SHP77 (cell line): ENCODE measurements around the gene GFOD2.
"Not testable (repeated sequence)": the region's sequence is repeated elsewhere in the genome, so short reads cannot be mapped to it uniquely, and the experiment has no call there.

Experiments
- DNase-seq, 2 experiments: peaks; one replicate each; lab custom pipeline; 2025; lab: John Stamatoyannopoulos, UW

The GFOD2 gene

DNA sequence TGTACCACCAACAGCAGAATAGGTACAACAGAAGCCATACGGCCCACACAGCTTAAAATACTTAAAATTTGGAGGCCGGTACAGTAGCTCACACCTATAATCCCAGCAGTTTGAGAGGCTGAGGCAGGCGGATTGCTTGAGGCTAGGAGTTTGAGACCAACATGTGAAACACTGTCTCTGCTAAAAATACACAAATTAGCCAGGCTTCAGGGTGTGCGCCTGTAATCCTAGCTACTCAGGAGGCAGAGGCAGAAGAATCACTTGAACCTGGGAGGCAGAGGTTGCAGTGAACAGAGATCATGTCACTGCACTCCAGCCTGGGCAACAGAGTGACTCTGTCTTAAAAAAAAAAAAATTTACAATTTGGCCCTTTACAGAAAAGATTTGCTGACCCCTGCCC is 17.0 kb downstream of the GFOD2 start:
- no peak for DNase-seq

GRCh38 chr16:67701420-67701819 is 17.7 kb downstream of the GFOD2 start:
- DNase-seq: no peak

DNA sequence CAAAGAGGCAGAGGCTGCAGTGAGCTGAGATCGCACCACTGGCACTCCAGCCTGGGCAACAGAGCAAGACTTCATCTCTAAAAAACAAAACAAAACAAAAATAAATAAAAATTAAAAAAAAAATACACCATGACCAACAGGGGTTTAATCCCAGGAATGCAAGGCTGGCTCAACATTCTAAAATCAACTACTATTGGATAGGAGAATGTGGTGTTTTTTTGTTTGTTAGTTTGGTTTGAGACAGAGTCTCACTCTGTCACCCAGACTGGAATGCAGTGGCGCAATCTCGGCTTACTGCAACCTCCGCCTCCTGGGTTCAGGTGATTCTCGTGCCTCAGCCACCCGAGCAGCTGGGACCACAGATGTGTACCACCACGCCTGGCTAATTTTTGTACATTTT is 19.9 kb downstream of the GFOD2 start:
- no peak for DNase-seq

GRCh38 chr16:67697422-67698185 is 21.5 kb downstream of the GFOD2 start:
- DNase-seq: no peak

GRCh38 chr16:67694611-67695010 is 24.5 kb downstream of the GFOD2 start:
- DNase-seq: no peak

- DNase-seq: not testable (repeated sequence)
These were observed 25.4 kb downstream of the GFOD2 start for GRCh38 chr16:67693517-67694285.

GRCh38 chr16:67685388-67686112 is 33.6 kb downstream of the GFOD2 start:
- DNase-seq: no peak

DNA sequence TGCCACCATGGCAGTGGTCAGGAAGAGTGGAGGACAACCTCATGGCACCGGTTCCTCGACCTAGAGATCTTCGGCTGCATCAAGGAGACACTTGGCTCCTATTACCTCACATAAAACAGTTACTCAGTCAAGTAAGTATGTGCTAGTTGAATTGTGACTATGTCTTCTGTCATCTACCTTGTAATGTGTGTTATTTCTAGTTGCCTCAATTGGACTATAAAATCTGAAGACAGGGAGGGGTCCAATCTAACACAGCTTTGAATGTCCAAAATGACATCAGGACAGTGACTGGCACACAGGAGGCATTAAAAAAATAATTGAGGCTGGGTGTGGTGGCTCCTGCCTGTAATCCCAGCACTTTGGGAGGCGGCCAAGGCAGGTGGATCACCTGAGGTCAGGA is 35.3 kb downstream of the GFOD2 start:
- DNase-seq: no peak

DNA sequence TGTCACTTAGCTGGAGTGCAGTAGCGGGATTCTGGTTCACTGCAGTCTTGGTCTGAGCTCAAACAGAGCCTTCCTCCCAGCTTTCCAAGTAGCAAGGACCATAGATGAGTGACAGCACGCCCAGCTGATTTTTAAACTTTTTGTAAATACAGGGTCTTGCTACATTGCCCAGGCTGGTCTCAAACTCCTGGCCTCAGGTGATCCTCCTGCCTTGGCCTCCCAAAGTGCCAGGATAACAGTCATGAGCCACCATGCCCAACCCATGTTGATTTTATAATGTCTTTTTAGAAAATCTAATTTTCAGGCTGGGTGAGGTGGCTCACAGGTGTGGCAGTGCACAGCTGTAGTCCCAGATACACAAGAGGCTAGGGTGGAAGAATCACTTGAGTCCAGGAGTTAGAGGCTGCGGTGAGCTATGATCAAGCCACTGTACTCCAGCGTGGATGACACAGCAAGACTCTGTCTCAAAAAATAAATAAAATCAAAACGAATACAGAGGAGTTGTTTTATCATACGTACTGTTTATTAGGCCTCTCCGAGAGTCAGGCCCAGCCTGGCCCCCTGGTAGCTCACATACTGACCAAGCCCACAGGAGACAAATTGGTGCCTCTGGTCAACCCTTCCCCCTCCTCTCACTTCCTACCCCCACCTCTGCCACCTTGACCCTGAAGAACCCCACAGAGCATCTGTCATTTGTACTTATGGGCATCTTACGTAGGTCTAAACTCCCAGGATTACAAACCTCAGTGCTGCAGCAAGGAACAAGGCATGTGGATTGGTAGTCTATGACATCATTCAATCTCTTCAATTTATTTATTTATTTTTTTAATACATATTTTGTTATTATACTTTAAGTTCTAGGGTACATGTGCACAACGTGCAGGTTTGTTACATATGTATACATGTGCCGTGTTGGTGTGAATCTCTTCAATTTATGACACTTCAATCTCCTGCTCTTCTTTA is 38.9 kb downstream of the GFOD2 start:
- DNase-seq: no peak

DNA sequence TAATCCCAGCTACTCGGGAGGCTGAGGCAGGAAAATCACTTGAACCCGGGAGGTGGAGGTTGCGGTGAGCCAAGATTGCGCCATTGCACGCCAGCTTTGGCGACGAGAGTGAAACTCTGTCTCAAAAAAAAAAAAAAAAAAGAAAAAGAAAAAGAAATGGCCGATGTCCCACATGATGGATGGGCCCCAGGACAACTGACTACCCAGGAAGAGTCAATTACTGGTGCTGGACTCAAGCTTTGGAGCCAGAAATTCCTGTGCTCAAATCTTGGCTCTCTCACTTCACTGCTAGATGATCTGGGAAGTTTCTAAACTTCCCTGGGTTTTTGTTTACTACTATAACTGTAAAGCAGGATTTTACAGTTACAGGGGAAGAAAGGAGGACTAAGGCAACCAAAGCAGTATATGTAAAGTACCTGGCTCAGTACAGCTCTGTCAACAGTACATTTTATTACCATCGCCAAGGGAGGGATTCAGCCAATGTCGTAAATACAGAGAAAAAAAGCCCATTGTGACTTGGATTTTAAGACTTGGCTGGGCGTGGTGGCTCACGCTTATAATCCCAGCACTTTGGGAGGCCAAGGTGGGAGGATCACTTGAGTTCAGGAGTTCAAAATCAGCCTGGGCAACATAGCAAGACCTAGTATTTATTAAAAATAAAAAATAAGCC is 40.6 kb downstream of the GFOD2 start:
- DNase-seq: no peak

DNA sequence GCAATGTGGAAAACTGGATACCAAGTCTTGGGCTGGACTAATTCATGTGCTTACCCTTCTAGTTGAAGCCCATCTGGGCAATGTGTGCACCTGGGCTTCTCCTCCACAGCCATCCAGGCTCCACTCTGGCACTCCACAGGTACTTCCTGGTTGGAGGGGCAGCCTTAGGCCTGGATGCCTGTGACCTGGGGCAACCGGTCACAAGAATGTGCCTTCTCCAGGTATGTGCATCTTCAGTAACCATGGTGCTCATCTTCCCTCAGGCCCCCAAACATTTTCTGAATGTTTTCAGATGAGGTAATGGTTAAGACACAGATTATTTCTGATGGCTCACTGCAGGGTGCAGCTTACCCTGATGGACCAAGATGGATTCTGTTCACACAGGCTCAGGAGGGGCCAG is 41.4 kb downstream of the GFOD2 start:
- no peak for DNase-seq

GRCh38 chr16:67676939-67677338 is 42.2 kb downstream of the GFOD2 start:
- no peak for DNase-seq

- DNase-seq: no peak
These were observed 42.6 kb downstream of the GFOD2 start for GRCh38 chr16:67676516-67676915.

GRCh38 chr16:67675999-67676398 is 43.1 kb downstream of the GFOD2 start:
- no peak for DNase-seq

GRCh38 chr16:67675579-67675935 is 43.6 kb downstream of the GFOD2 start:
- DNase-seq: no peak

DNA sequence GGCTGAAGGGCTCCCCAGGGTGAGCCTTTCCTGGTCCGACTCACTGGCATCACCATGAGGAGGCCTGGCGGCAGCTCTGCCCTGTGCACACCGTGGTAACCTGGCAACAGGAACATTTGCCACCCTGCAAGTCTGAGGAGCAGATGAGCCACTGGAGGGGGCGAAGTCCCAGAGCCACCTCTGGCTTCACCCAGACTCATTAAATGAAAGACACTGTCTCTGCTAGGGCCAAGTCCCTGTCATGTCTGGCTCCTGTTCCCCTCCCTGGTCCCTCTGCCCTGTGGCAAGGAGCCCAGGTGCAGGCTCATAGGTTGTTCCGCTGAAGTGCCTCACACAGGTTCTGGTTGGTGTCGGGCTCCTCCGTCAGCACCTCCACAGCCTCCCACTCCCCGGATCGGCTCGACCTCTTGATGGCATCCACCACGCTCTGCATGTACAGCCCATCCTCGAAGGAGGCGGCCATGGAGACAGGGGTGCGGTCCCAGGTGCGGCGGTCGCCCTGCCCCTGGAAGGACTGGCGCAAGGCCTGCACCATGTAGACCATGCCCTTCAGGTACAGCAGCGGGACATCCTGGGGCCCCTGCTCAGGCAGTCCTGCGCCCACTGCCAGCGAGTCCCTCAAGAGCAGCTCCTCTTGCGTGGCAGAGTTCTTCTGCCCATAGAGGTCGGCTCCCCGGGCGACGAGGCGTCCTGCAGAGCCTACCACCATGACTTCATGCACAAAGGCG is 44.1 kb downstream of the GFOD2 start:
- DNase-seq: no peak

DNA sequence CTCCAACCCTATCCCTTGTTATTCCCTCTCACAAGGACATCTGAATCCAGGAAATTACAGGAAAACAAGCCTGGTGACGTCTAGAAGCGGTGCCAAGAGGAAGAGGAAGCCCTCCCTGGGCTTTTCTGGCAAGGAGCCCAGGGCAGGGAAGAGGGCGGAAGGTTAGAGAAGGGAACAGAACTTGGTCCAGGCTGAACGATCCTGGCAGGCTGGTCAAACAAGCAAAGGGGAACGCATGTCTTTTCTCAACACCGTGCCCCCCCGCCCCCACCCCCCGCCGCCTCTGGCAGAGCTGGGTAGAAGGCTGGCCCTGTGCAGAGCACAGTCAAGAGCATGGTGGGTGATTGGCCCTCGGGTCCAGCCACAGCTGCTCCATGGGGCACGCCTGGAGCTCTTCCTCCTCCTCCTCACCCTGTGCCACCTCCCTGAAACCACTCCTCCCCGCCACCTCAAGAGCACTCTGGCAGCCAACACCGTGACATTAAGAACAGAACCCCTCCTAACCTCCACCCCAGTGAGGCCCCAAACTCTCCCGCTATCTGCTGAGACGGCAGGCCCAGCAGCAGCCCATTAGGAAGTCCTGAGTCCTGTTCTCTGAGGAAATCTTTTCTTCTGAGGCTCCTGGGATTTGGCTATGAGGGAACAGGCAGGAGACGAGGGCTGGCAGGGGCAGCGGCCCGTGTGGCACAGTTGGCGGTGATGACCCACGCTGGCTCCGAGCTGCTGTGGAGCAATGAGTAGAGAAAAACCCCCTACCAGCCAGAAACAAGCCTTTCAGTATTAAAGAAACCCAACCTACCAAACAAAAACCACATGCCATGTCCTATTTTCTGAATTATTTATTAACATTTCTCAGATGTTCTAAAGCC is 45.2 kb downstream of the GFOD2 start:
- peak; percentile 40 to 50 for DNase-seq

DNA sequence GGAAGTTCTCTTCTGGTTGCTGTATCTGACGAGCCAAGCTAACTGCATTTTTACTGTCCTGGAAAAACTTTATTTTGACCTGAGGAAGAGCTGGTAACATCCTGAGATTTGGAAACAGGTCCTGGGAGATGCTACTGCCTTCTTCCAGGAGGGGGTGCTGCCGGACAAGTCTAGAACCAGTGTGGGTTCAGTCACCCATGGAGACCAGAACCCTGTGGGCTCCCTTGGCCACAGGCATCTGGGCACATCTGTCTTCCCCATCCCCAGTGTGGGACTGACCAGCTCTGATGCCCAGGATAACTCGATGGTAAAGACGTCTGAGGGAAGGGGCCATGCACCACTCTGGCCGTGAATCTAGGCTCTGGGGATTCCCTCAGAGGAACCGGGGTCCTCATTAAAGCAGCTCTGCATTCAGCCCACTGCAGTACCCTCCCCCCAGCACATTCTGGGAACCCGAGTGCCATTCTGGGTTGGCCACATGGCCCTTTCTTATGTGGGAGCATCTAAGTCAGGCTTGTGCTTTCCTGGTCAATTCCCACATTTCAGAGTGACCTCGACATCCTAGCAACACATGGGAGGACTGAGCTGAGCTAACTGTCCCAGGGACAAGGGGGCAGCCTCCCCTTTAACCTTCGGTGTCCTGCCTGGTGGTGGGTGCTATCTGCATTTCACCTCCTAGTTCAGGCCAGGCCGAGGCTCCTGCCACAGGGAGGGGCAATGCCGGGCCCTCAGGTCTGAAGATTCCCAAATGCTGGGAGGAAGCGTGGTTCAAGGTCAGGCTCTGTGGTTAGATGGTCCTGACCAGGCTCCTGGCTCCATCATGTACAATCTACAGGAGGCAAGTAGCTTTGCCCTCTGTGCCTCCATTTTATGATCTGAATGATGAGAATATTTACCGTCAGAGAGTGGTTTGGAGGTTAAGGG is 46.1 kb downstream of the GFOD2 start:
- peak; percentile 52 to 64 for DNase-seq
